Fibroblast of mammary gland (primary cell): Measurements from ENCODE around the gene IL1A.

Experiments
- DNase-seq: peaks from one replicate; pipeline ENCODE4 v3.0.0-alpha.2; 2010; ENCODE audit warnings: low read depth
- H3K4me3 ChIP-seq: 2 replicates; pipeline ENCODE4 v1.5.1; 2011; ENCODE audit warnings: low read depth, mild to moderate bottlenecking, low read length, moderate library complexity; ENCODE audit not compliant: control insufficient read depth
- CTCF ChIP-seq: conservative IDR thresholded peaks from 2 replicates; pipeline ENCODE4 v1.5.1; 2011; ENCODE audit warnings: low read depth, low read length, inconsistent platforms; ENCODE audit not compliant: control insufficient read depth, insufficient read depth

The IL1A gene

GRCh38 chr2:112749755-112750559 lies 34.3 kb downstream of the IL1A start:
- peak; percentile 99 for TF ChIP-seq CTCF
- peak; percentile 72 for DNase-seq
- H3K4me3 ChIP-seq = no peak overlapping the region

DNA sequence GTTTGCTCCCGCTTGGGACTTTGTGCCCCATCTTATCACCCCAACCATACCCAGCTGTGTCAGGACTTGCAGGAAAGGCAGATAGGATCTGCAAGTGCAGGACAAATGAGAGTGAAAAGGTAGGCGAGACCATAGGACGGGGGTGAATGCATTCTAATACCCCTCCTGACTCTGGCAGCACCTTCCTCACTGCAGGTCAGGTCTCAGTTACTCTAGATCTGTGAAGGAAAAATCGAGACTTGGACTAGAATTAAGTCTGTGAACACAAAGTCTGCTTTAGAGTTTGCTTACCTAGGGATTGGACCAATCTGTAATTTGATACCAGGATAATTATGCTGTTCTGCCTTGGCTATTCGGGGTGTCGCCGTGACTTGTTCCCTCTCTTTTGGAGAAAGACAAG lies 43.8 kb downstream of the IL1A start:
- no peak for TF ChIP-seq CTCF
- no peak overlapping the region for H3K4me3 ChIP-seq
- no peak for DNase-seq

DNA sequence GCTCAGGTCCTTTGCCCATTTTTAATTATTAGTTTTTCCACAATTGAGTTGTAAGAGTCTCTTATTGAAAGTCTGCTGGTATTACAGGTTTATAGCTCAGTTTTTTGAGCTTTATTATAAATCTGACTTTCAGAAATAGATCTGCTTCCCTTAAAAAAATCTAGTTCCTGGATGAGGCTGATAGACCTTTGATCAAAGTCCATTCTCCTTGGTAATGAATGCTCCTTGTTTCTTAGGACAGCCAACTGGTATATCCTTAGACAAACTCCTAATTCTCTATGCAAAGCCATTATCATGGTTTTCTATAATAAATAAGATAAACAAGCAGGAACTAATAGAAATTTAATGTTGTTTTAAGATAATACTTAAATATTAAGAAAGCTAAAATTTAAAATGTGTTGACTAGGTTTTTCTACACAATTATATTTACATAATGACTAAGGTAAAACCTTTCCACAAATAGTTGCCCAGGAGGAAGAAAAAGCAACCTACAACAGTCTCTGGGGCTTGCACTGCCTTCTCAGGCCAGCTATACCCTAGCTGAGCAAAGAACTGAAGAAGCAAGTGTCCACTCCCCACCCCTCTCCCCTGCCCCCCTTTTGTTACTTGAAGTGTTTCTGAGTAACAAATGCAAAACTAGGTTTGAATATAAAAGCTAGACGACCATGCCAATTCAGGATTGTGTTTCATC lies 46.6 kb downstream of the IL1A start:
- no peak for DNase-seq
- no peak for TF ChIP-seq CTCF
- no peak overlapping the region for H3K4me3 ChIP-seq

DNA sequence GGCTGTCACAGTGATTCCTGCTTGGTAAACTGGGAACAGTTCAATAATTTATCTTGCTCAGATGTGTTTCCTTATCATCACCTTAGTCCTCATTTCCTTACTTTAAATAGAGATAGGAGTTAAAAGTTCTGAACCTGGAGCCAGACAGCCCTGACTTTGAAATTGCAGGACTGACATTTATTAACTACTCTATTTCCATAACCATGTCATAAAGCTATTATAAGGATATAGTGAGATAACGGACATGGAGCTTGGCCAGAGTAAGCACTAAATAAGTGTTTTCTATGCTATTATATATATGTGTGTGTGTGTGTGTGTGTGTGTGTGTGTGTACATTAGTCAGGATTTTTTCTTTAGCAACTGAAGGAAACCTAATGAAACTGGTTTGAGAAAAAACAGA lies 50.4 kb downstream of the IL1A start:
- TF ChIP-seq CTCF = no peak
- H3K4me3 ChIP-seq = no peak overlapping the region
- no peak for DNase-seq

- DNase-seq = no peak
- TF ChIP-seq CTCF = no peak
- H3K4me3 ChIP-seq = no peak overlapping the region
These were observed 50.8 kb downstream of the IL1A start for GRCh38 chr2:112733456-112733855.

GRCh38 chr2:112731479-112731878 lies 52.8 kb downstream of the IL1A start:
- DNase-seq = no peak
- no peak for TF ChIP-seq CTCF
- no peak overlapping the region for H3K4me3 ChIP-seq
